ENCODE data around the gene FBXO31. TPM values are rescaled to one million over a fixed set of nuclear protein-coding genes. Genes with fewer than 3 reads are reported as not detected.

Gene FBXO31
- total and polyA plus RNA-seq, 12 donors, result 19.2 to 106 (median 65.9) TPM

GRCh38 chr16:87303431-87303930, 80.1 kb downstream of the FBXO31 start:
- H3K27me3 ChIP-seq, result no peaks in the 10 kb centered on the region
- no peak overlapping the region for H3K27ac ChIP-seq
- 87 to 90% (median 88%) methylated on average over 2 to 7 of the region's 7 CpGs for WGBS, 4 donors
- no peak for TF ChIP-seq CTCF (IDR thresholded peaks at IDR 0.05)
- TF ChIP-seq POLR2A (IDR thresholded peaks at IDR 0.05), result no peak
- H3K36me3 ChIP-seq (replicated peaks in 1 of 2), result no peaks in the 10 kb centered on the region
- no peaks in the 10 kb centered on the region for H3K9me3 ChIP-seq (replicated peaks in 1 of 3)
- H3K4me1 ChIP-seq (replicated peaks in 1 of 2), result no peaks in the 10 kb centered on the region
- intact Hi-C loops (cut with DNase I), result no loop called here
- no peak overlapping the region for H3K4me3 ChIP-seq
- DNase-seq, result no peak

GRCh38 chr16:87298857-87299465, 84.6 kb downstream of the FBXO31 start:
- intact Hi-C loops (cut with DNase I), result no loop called here
- Histone ChIP-seq H3K36me3 (replicated peaks in 1 of 2) (no peaks in the 10 kb centered on the region), H3K4me3 (no peak overlapping the region), H3K27me3 (no peaks in the 10 kb centered on the region), H3K4me1 (replicated peaks in 1 of 2) (no peaks in the 10 kb centered on the region), H3K27ac (no peak overlapping the region), H3K9me3 (replicated peaks in 1 of 3) (no peaks in the 10 kb centered on the region)
- no peak for DNase-seq
- WGBS, 4 donors, result 75 to 91% (median 87%) methylated on average over 7 to 13 of the region's 13 CpGs
- no peak for TF ChIP-seq POLR2A (IDR thresholded peaks at IDR 0.05)
- TF ChIP-seq CTCF (IDR thresholded peaks at IDR 0.05), result no peak

GRCh38 chr16:87297918-87298631, 85.5 kb downstream of the FBXO31 start:
- TF ChIP-seq CTCF (IDR thresholded peaks at IDR 0.05) (peak; percentile 27 to 55 (median 41)), POLR2A (IDR thresholded peaks at IDR 0.05) (no peak)
- peak in 2 of 7 donors; percentile 32 to 57 for DNase-seq
- no peaks in the 10 kb centered on the region for H3K4me1 ChIP-seq (replicated peaks in 1 of 2)
- WGBS, 4 donors, result 30 to 75% (median 51%) methylated on average over 8 to 15 of the region's 15 CpGs
- no peaks in the 10 kb centered on the region for H3K36me3 ChIP-seq (replicated peaks in 1 of 2)
- H3K9me3 ChIP-seq (replicated peaks in 1 of 3), result no peaks in the 10 kb centered on the region
- no peak overlapping the region for H3K27ac ChIP-seq
- H3K4me3 ChIP-seq, result no peak overlapping the region
- intact Hi-C loops (cut with DNase I), result no loop called here
- no peaks in the 10 kb centered on the region for H3K27me3 ChIP-seq

DNA sequence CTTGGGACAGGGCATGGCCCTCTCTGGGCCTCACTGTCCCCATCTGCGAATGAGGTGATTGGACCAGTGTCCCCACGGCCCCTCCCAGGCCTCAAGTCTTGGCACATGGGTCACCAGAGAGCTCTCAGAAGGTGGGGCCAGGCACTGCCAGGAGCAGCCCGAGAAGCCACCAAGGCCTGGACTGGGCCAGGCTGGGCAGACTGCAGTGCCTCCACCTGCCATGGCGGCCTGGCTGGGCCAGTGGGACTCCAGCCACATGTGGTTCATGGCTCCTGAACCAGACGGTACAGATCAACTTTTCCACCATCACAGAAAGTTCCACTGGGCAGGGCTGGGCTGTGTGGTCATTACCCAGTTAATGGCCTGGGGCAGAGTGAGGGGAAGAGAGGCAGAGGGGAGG, 86.2 kb downstream of the FBXO31 start:
- WGBS, 4 donors, result 79 to 90% (median 88%) methylated on average over 3 to 5 of the region's 5 CpGs
- no peaks in the 10 kb centered on the region for H3K27me3 ChIP-seq
- no peak overlapping the region for H3K27ac ChIP-seq
- no peak for TF ChIP-seq CTCF (IDR thresholded peaks at IDR 0.05)
- no peak for TF ChIP-seq POLR2A (IDR thresholded peaks at IDR 0.05)
- intact Hi-C loops (cut with DNase I), result no loop called here
- no peaks in the 10 kb centered on the region for H3K4me1 ChIP-seq (replicated peaks in 1 of 2)
- H3K36me3 ChIP-seq (replicated peaks in 1 of 2), result no peaks in the 10 kb centered on the region
- no peak for DNase-seq
- no peaks in the 10 kb centered on the region for H3K9me3 ChIP-seq (replicated peaks in 1 of 3)
- H3K4me3 ChIP-seq, result no peak overlapping the region

All from adrenal gland (tissue), 12 donors.